GM21737 (cell line): Measurements from ENCODE around the gene ADSL.
A peak's percentile ranks its signal among the peaks of the same experiment; 100 is the strongest.

ENCODE experiments used
- ATAC-seq: cut with Tn5 transposase; IDR thresholded peaks from one replicate; pipeline ENCODE4 v1.9.1; 2021; ENCODE audit warnings: mild to moderate bottlenecking, moderate library complexity; ENCODE audit not compliant: unreplicated experiment

The ADSL gene

GRCh38 chr22:40433416-40434090, 87.3 kb downstream of the ADSL start:
- ATAC-seq: no peak

GRCh38 chr22:40434106-40434505, 87.8 kb downstream of the ADSL start:
- no peak for ATAC-seq

- no peak for ATAC-seq
Observed at GRCh38 chr22:40434745-40435144, 88.4 kb downstream of the ADSL start.

- ATAC-seq: peak; percentile 57
Observed at GRCh38 chr22:40436505-40437431, 90.5 kb downstream of the ADSL start.
